HCT116 (cell line): Measurements from ENCODE around the gene TRIM62.

Experiments used
- CEBPB ChIP-seq: IDR thresholded peaks from 2 replicates; pipeline ENCODE4 v1.6.1; 2012; ENCODE audit warnings: low read depth
- CTCF ChIP-seq, 3 experiments: fragments of 200-600 bp in 1 of 3; sonication (generic) in 1 of 3; IDR thresholded peaks in 2 of 3; conservative IDR thresholded peaks in 1 of 3; 2 replicates each; pipeline ENCODE4 v1.5.1; 2012 to 2017; ENCODE audit warnings: low read depth in 2 of 3, low read length in 2 of 3, antibody characterized with exemption in 1 of 3, borderline replicate concordance in 1 of 3, control low read depth in 1 of 3, mild to moderate bottlenecking in 1 of 3, mixed read lengths in 1 of 3, mixed run types in 1 of 3, moderate library complexity in 1 of 3; ENCODE audit not compliant: insufficient read depth in 1 of 3
- EZH2 ChIP-seq: fragments of 200-600 bp; sonication (generic); IDR thresholded peaks from 2 replicates; pipeline ENCODE4 v1.6.1; 2017; ENCODE audit warnings: antibody characterized with exemption, mixed run types
- RAD21 ChIP-seq: IDR thresholded peaks from 2 replicates; pipeline ENCODE4 v1.6.1; 2012; ENCODE audit warnings: low read depth, mild to moderate bottlenecking
- SP1 ChIP-seq: IDR thresholded peaks from 2 replicates; pipeline ENCODE4 v1.6.1; 2012; ENCODE audit warnings: low read depth
- ZNF274 ChIP-seq: fragments of 200-500 bp; sonication (Bioruptor generic); IDR thresholded peaks from 2 replicates; pipeline ENCODE4 v1.6.1; 2014; ENCODE audit warnings: mild to moderate bottlenecking, low read depth, low read length, inconsistent platforms
- TF ChIP-seq, protein P1 (sequence below): IDR thresholded peaks from 2 replicates; pipeline ENCODE4 v1.6.1; 2011; ENCODE audit warnings: mild to moderate bottlenecking, low read length, moderate library complexity; ENCODE audit not compliant: insufficient replicate concordance; ENCODE audit errors: extremely low read depth

GRCh38 chr1:33195556-33195955 is 13.7 kb upstream of the TRIM62 start:
- no peak for TF ChIP-seq CTCF (IDR thresholded peaks at IDR 0.05 in 2 of 3, conservative IDR thresholded peaks at IDR 0.05 in 1 of 3; ENCODE audit: borderline replicate concordance in 1 of 3, insufficient read depth in 1 of 3, low read depth in 2 of 3, low read length in 2 of 3)
- TF ChIP-seq RAD21: no peak
- no peak for TF ChIP-seq SP1
- TF ChIP-seq ZNF274: no peak
- no peak for TF ChIP-seq CEBPB
- no peak for TF ChIP-seq EZH2
- TF ChIP-seq, protein P1, sequence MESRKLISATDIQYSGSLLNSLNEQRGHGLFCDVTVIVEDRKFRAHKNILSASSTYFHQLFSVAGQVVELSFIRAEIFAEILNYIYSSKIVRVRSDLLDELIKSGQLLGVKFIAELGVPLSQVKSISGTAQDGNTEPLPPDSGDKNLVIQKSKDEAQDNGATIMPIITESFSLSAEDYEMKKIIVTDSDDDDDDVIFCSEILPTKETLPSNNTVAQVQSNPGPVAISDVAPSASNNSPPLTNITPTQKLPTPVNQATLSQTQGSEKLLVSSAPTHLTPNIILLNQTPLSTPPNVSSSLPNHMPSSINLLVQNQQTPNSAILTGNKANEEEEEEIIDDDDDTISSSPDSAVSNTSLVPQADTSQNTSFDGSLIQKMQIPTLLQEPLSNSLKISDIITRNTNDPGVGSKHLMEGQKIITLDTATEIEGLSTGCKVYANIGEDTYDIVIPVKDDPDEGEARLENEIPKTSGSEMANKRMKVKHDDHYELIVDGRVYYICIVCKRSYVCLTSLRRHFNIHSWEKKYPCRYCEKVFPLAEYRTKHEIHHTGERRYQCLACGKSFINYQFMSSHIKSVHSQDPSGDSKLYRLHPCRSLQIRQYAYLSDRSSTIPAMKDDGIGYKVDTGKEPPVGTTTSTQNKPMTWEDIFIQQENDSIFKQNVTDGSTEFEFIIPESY: no peak
